Measurements from ENCODE around the gene OR51I1. TPM values are rescaled to one million over a fixed set of nuclear protein-coding genes. Genes with fewer than 3 reads are reported as not detected.

Gene OR51I1
- total RNA-seq, 2 donors from 2014 or later, result not detected

- Mint-ChIP-seq H3K27me3 (peaks cover 32% of the 10 kb centered on the region), H3K4me3 (no peak overlapping the region), H3K4me1 (no peaks in the 10 kb centered on the region), H3K27ac (no peak overlapping the region), H3K36me3 (ENCODE audit: low read depth) (no peaks in the 10 kb centered on the region)
- ATAC-seq (no peak), DNase-seq (no peak)
- H3K9me3 ChIP-seq (ENCODE audit: control insufficient read depth, low read length, poor library complexity, severe bottlenecking), result no peaks in the 10 kb centered on the region
Observed at GRCh38 chr11:5423131-5423530, 18.2 kb downstream of the OR51I1 start.

DNA sequence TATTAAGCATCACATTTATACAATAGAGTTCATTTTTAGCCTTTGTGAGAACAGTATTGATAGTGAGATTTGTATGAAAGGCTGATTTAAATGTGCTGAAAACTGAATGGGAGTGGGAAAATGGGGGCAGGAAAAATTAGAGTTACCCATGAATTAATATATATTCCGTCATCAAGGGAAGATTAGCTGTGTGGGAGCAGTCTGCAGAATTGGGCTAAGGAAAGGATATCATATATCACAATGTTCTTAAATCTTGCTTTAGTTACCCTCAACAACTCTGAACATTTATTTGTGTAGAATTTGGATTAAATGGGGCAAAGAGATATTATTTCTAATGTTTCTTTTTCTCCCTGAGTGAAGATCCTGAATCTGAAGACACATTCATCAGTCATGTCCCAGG, 19.5 kb downstream of the OR51I1 start, which contains the start of gene OR51Q1:
Gene OR51Q1, plus strand, starts transcription at position 301 of the 400 bp plus-strand sequence. Its CDS starts 90 bp downstream, at position 391.
- ATAC-seq, result no peak
- no peaks in the 10 kb centered on the region for H3K9me3 ChIP-seq (ENCODE audit: control insufficient read depth, low read length, poor library complexity, severe bottlenecking)
- Mint-ChIP-seq H3K36me3 (ENCODE audit: low read depth) (no peaks in the 10 kb centered on the region), H3K4me3 (no peak within 1 kb of the TSS), H3K27me3 (peaks cover 27% of the 10 kb centered on the region), H3K27ac (no peak within 1 kb of the TSS), H3K4me1 (no peaks in the 10 kb centered on the region)
- DNase-seq, result no peak

DNA sequence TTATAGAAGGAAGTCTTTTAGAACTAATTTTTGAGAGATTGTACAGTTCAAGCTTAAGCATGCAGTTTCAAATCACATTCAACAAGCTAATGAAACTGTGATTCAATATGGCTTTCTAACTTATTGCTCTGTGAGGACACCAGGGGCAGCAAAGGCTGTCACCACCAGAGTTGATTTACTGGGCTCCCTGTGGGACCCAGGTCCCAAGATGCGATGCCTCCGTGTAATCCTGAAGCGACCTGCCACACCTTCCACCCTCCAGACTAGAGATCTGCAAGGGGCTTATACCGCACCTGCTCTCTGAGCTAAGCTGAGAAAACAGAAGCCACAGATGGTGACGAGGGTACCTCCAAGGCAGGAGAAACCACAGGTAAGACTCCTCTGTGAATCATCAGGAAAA, 20.3 kb downstream of the OR51I1 start:
- no peaks in the 10 kb centered on the region for H3K9me3 ChIP-seq (ENCODE audit: control insufficient read depth, low read length, poor library complexity, severe bottlenecking)
- no peak overlapping the region for H3K27ac Mint-ChIP-seq
- no peak for ATAC-seq
- peaks cover 23% of the 10 kb centered on the region for H3K27me3 Mint-ChIP-seq
- H3K36me3 Mint-ChIP-seq (ENCODE audit: low read depth), result no peaks in the 10 kb centered on the region
- no peaks in the 10 kb centered on the region for H3K4me1 Mint-ChIP-seq
- no peak overlapping the region for H3K4me3 Mint-ChIP-seq
- no peak for DNase-seq

GRCh38 chr11:5405173-5405572, 36.1 kb downstream of the OR51I1 start:
- H3K9me3 ChIP-seq (ENCODE audit: control insufficient read depth, low read length, poor library complexity, severe bottlenecking), result no peaks in the 10 kb centered on the region
- Mint-ChIP-seq H3K4me3 (no peak overlapping the region), H3K36me3 (ENCODE audit: low read depth) (no peaks in the 10 kb centered on the region), H3K4me1 (no peaks in the 10 kb centered on the region), H3K27ac (no peak overlapping the region), H3K27me3 (peaks cover 25% of the 10 kb centered on the region)
- no peak for ATAC-seq
- DNase-seq, result no peak

GRCh38 chr11:5398936-5399335, 42.4 kb downstream of the OR51I1 start:
- no peaks in the 10 kb centered on the region for H3K9me3 ChIP-seq (ENCODE audit: control insufficient read depth, low read length, poor library complexity, severe bottlenecking)
- DNase-seq (no peak), ATAC-seq (no peak)
- no peaks in the 10 kb centered on the region for H3K36me3 Mint-ChIP-seq (ENCODE audit: low read depth)
- H3K27ac Mint-ChIP-seq, result no peak overlapping the region
- H3K4me1 Mint-ChIP-seq, result no peaks in the 10 kb centered on the region
- peaks cover 10% of the 10 kb centered on the region for H3K27me3 Mint-ChIP-seq
- H3K4me3 Mint-ChIP-seq, result no peak overlapping the region

GRCh38 chr11:5394091-5394490, 47.2 kb downstream of the OR51I1 start:
- no peaks in the 10 kb centered on the region for H3K4me1 Mint-ChIP-seq
- H3K27me3 Mint-ChIP-seq, result peaks cover 21% of the 10 kb centered on the region
- H3K9me3 ChIP-seq (ENCODE audit: control insufficient read depth, low read length, poor library complexity, severe bottlenecking), result no peaks in the 10 kb centered on the region
- DNase-seq (no peak), ATAC-seq (no peak)
- no peak overlapping the region for H3K27ac Mint-ChIP-seq
- no peaks in the 10 kb centered on the region for H3K36me3 Mint-ChIP-seq (ENCODE audit: low read depth)
- no peak overlapping the region for H3K4me3 Mint-ChIP-seq

Other genes starting within 250 kb of the OR51I1 start
- not detected for gene OR51V1, start 240.8 kb downstream of the OR51I1 start, total RNA-seq
- 1 to 10 TPM in 1 of 2 donors, not detected in 1; 1.3 TPM for gene HBB, start 214.4 kb downstream of the OR51I1 start, total RNA-seq
- gene HBD, start 207.0 kb downstream of the OR51I1 start, total RNA-seq, result 1 to 10 TPM in 1 of 2 donors, not detected in 1; 1.0 TPM
- not detected for gene HBG1, start 191.7 kb downstream of the OR51I1 start, total RNA-seq
- gene HBG2, start 186.7 kb downstream of the OR51I1 start, total RNA-seq, result 1 to 10 TPM in 1 of 2 donors, not detected in 1; 1.7 TPM
- not detected for gene HBE1, start 171.6 kb downstream of the OR51I1 start, total RNA-seq
- gene OR51B4, start 139.6 kb downstream of the OR51I1 start, total RNA-seq, result not detected
- not detected for gene OR51B2, start 117.2 kb downstream of the OR51I1 start, total RNA-seq
- gene OR51B5, start 98.0 kb downstream of the OR51I1 start, total RNA-seq, result under 1 TPM in 1 of 2 donors, not detected in 1; 0.40 TPM
- gene OR51B6, start 90.0 kb downstream of the OR51I1 start, total RNA-seq, result not detected
- gene OR51M1, start 57.7 kb downstream of the OR51I1 start, total RNA-seq, result not detected
- gene OR51Q1, start 19.4 kb downstream of the OR51I1 start, total RNA-seq, result not detected
- not detected for gene OR51I2, start 7.8 kb upstream of the OR51I1 start, total RNA-seq
- gene OR52D1, start 47.2 kb upstream of the OR51I1 start, total RNA-seq, result not detected
- under 1 TPM in 1 of 2 donors, not detected in 1; 0.20 TPM for gene UBQLN3, start 68.4 kb upstream of the OR51I1 start, total RNA-seq
- under 1 TPM; 0.29 to 0.42 TPM for gene UBQLNL, start 75.2 kb upstream of the OR51I1 start, total RNA-seq
- gene OR52H1, start 107.0 kb upstream of the OR51I1 start, total RNA-seq, result not detected
- not detected for gene OR52B6, start 139.4 kb upstream of the OR51I1 start, total RNA-seq
- not detected for gene TRIM6, start 155.1 kb upstream of the OR51I1 start, total RNA-seq
- 1 to 10 TPM; 3.8 to 6.5 TPM for gene TRIM34, start 183.5 kb upstream of the OR51I1 start, total RNA-seq
- gene TRIM5, start 243.6 kb upstream of the OR51I1 start, total RNA-seq, result 10 to 100 TPM in 1 of 2 donors, 1 to 10 TPM in 1; 9.9 to 10.4 TPM
- gene TRIM22, start 248.3 kb upstream of the OR51I1 start, total RNA-seq, result 100 to 1,000 TPM; 273 to 293 TPM